PC-3 (cell line): ENCODE data around the gene SEC14L2. TPM values are rescaled to one million over a fixed set of nuclear protein-coding genes. Genes with fewer than 3 reads are reported as not detected.

Experiments used
- ATAC-seq: fragments of 200-7000 bp; cut with Tn5 transposase; 2 replicates; pipeline ENCODE4 v1.9.1; 2020; ENCODE audit warnings: mild to moderate bottlenecking, moderate library complexity
- BruUV-seq: library from RNA; stranded (reverse); fragments of 400-500 nt; replicated peaks from 2 replicates; lab custom pipeline; 2021; lab: Mats Ljungman, UMichigan
- CTCF ChIA-PET: fragments of 300-600 bp; sonication (Branson Sonifier 250); formaldehyde crosslinking; loops from one replicate; lab custom pipeline; 2022; ENCODE audit warnings: antibody characterized with exemption; lab: Charles Lee
- POLR2A ChIA-PET: fragments of 300-600 bp; sonication (Branson Sonifier 250); formaldehyde crosslinking; loops from one replicate; lab custom pipeline; 2022; ENCODE audit warnings: antibody characterized with exemption; ENCODE audit not compliant: unreplicated experiment; lab: Charles Lee
- DNase-seq: peaks from one replicate; pipeline ENCODE4 v3.0.0-alpha.2; 2015
- H2AFZ ChIP-seq: fragments of 300-600 bp; sonication (generic); 2 replicates; pipeline ENCODE4 v1.6.0; 2016; ENCODE audit warnings: antibody characterized with exemption, low read length
- H3F3A ChIP-seq: fragments of 300-600 bp; sonication (generic); one replicate; pipeline ENCODE4 v1.6.0; 2017; ENCODE audit warnings: antibody characterized with exemption, low read length, control low read depth, mild to moderate bottlenecking; ENCODE audit not compliant: unreplicated experiment
- H3K27ac ChIP-seq: fragments of 300-600 bp; sonication (generic); 2 replicates; pipeline ENCODE4 v1.5.1; 2016; ENCODE audit warnings: mild to moderate bottlenecking, low read length
- H3K27me3 ChIP-seq: fragments of 300-600 bp; sonication (generic); 2 replicates; pipeline ENCODE4 v1.6.1; 2016; ENCODE audit warnings: low read length, mixed read lengths
- H3K36me3 ChIP-seq: fragments of 300-600 bp; sonication (generic); 2 replicates; pipeline ENCODE4 v1.6.1; 2016; ENCODE audit warnings: low read depth, mixed run types, low read length, mixed read lengths
- H3K4me1 ChIP-seq: fragments of 300-600 bp; sonication (generic); 2 replicates; pipeline ENCODE4 v1.5.1; 2016; ENCODE audit warnings: low read length; ENCODE audit not compliant: insufficient read depth
- H3K4me2 ChIP-seq: fragments of 300-600 bp; sonication (generic); 2 replicates; pipeline ENCODE4 v1.6.0; 2016; ENCODE audit warnings: low read length
- H3K4me3 ChIP-seq: fragments of 300-600 bp; sonication (generic); 2 replicates; pipeline ENCODE4 v1.5.1; 2016; ENCODE audit warnings: mild to moderate bottlenecking, low read length, mixed read lengths
- H3K79me2 ChIP-seq: fragments of 300-600 bp; sonication (generic); 2 replicates; pipeline ENCODE4 v1.6.1; 2017; ENCODE audit warnings: low read length, mixed read lengths
- H3K9ac ChIP-seq: fragments of 300-600 bp; sonication (generic); 2 replicates; pipeline ENCODE4 v1.6.0; 2016; ENCODE audit warnings: mild to moderate bottlenecking, low read length
- H3K9me2 ChIP-seq: fragments of 300-600 bp; sonication (generic); replicated peaks from 2 replicates; pipeline ENCODE4 v1.6.1; 2016; ENCODE audit warnings: mixed run types, low read length, mixed read lengths
- H3K9me3 ChIP-seq: fragments of 300-600 bp; sonication (generic); 2 replicates; pipeline ENCODE4 v1.6.1; 2016; ENCODE audit warnings: low read length, mixed read lengths
- H4K20me1 ChIP-seq: fragments of 300-600 bp; sonication (generic); 2 replicates; pipeline ENCODE4 v1.6.1; 2016; ENCODE audit warnings: low read length, mixed read lengths
- EZH2 ChIP-seq: fragments of 300-600 bp; sonication (generic); IDR thresholded peaks from one replicate; pipeline ENCODE4 v1.6.1; 2017; ENCODE audit warnings: antibody characterized with exemption, mild to moderate bottlenecking, low read length; ENCODE audit not compliant: unreplicated experiment
- EZH2phosphoT487 ChIP-seq: fragments of 300-600 bp; sonication (generic); IDR thresholded peaks from 2 replicates; pipeline ENCODE4 v1.6.1; 2018; ENCODE audit warnings: mild to moderate bottlenecking, antibody characterized with exemption, low read length, borderline replicate concordance
- intact Hi-C: fragments of 100-400 bp; cut with micrococcal nuclease; formaldehyde crosslinking; loops from 2 replicates; pipeline ENCODE4 v1.9.0; 2023
- total RNA-seq: library from RNA; depleted of rRNA; stranded (reverse); fragments of >200 nt; gene quantifications from 2 replicates; pipeline ENCODE4 v1.2.3, GENCODE V29; 2014
- TF ChIP-seq, protein P1 (sequence below): fragments of 300-600 bp; sonication (generic); conservative IDR thresholded peaks from 2 replicates; pipeline ENCODE4 v1.5.1; 2017; ENCODE audit warnings: antibody characterized with exemption, low read depth, mild to moderate bottlenecking, low read length

The SEC14L2 gene
- total RNA-seq, 1 experiment from 2014 or later = 16.8 TPM

DNA sequence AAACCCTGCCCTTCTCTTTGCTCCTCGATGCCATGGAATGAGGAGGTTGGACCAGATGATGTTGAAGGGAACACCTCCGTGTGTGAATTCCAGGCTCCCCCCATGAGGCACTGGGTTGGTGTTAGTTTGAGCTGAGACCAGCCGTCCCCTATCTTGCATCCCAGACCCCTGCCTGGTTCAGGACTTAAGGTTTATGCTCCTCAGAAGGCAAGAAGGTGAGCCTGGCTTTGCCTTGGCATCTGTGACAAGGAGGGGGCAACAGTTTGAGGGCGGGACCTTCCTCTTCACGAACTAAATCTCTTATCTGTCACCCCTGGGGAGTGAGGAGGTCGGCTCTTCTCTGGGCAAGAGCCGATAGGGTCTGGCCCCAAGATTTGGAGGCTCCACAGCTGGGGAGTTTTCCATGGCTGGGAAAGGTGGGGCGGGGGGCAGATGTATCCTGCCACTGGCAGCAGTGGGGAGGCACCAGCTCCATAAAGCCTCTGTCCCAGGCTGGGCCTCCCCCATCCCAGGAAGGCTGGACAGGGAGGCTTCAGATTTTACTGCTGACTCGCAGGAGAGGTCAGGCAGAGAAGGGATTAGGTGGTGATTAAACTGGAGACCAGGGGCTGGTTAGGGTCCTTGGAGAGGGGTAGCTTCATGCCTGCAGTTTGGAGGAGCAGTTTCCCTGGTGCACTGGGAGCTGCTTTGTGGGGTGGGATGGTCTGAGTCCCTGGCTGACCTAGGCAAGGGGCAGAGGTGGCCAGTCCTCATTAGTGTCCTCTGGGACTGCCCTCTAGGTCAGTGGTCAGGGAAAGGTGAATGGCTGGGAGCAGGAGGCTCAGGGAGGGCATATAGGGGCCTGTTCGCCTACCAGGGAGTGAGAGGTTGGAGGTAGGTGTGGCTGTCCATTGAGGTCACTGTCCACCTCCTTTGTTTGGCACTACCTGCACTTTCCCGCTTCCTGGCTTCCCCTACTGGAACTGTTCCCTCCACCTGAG lies 1.1 kb downstream of the SEC14L2 start:
- TF ChIP-seq, protein P1, sequence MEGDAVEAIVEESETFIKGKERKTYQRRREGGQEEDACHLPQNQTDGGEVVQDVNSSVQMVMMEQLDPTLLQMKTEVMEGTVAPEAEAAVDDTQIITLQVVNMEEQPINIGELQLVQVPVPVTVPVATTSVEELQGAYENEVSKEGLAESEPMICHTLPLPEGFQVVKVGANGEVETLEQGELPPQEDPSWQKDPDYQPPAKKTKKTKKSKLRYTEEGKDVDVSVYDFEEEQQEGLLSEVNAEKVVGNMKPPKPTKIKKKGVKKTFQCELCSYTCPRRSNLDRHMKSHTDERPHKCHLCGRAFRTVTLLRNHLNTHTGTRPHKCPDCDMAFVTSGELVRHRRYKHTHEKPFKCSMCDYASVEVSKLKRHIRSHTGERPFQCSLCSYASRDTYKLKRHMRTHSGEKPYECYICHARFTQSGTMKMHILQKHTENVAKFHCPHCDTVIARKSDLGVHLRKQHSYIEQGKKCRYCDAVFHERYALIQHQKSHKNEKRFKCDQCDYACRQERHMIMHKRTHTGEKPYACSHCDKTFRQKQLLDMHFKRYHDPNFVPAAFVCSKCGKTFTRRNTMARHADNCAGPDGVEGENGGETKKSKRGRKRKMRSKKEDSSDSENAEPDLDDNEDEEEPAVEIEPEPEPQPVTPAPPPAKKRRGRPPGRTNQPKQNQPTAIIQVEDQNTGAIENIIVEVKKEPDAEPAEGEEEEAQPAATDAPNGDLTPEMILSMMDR = no peak
- TF ChIP-seq EZH2phosphoT487 (no peak), EZH2 (no peak)
- Histone ChIP-seq H4K20me1 (peaks cover 6% of the 10 kb centered on the region; the same call in 1 of the 2 replicates), H3K4me2 (peak overlapping the region; percentile 97), H3K9me2 (no peaks in the 10 kb centered on the region), H3K79me2 (peaks cover 25% of the 10 kb centered on the region), H3K27me3 (no peaks in the 10 kb centered on the region), H3K4me1 (peaks cover 8% of the 10 kb centered on the region), H2AFZ (peak overlapping the region; percentile 58), H3K27ac (no peak overlapping the region), H3K9ac (peak overlapping the region; percentile 70), H3K36me3 (no peaks in the 10 kb centered on the region), H3K9me3 (no peaks in the 10 kb centered on the region), H3K4me3 (peak overlapping the region; percentile 87), H3F3A (no peaks in the 10 kb centered on the region)
- ChIA-PET CTCF (interaction anchor here (1.4 kb wide), 1 partner anchor 110 kb away, joined by 3 read pairs; no protein-coding TSS in a partner anchor), POLR2A (interaction anchor here (1.3 kb wide), 1 partner anchor 26 kb away, joined by 5 read pairs; no protein-coding TSS in a partner anchor)
- peak; percentile 8; the same call in 1 of the 2 replicates for ATAC-seq
- DNase-seq = peak; percentile 3
- intact Hi-C loops = no loop called here
- no TSS peak for BruUV-seq

DNA sequence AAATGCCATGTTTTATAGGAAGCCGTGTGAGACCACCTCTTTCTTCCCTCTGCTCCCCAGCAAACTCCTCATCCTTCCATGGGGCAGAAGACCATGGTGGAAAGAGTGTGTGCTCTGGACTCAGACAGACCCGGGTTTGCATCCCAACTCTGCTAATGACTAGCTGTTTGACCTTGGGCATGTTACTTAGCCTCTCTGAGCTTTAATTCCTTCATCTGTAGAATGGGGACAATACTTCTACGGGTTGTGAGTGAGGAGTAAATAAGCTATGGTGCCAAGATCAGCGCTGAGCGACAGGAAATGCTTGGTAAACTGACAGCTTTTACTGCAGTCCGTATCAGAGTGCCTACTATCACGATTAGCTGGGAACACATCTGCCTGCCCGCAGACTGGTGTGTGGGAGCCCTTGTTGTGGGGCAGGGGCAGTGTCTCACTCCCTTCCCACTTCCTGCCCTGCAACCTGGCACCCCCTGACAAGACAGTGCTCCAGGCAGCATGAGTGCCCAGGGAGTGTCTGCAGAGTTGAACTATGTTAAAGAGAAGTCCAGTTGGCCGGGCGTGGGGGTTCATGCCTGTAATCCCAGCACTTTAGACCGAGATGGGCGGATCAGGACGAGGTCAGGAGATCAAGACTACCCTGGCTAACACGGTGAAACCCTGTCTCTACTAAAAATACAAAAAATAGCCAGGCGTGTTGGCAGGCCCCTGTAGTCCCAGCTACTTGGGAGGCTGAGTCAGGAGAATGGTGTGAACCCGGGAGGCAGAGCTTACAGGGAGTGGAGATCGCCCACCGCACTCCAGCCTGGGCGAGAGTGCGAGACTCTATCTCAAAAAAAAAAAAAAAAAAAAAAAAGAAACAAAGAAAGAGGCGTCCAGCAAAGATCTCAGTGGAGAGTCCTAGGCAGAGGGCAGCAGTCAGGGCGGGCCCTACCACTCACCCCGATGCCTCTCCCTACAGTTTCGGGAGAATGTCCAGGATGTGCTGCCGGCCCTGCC lies 2.2 kb downstream of the SEC14L2 start:
- no TSS peak for BruUV-seq
- Histone ChIP-seq H4K20me1 (peaks cover 6% of the 10 kb centered on the region; the same call in 1 of the 2 replicates), H3K36me3 (no peaks in the 10 kb centered on the region), H3K9me3 (no peaks in the 10 kb centered on the region), H3K4me2 (peak overlapping the region; percentile 97), H3F3A (no peaks in the 10 kb centered on the region), H3K4me1 (peaks cover 8% of the 10 kb centered on the region), H3K79me2 (peaks cover 25% of the 10 kb centered on the region), H3K9me2 (no peaks in the 10 kb centered on the region), H3K27me3 (no peaks in the 10 kb centered on the region), H3K4me3 (peak overlapping the region; percentile 87), H3K27ac (no peak overlapping the region), H3K9ac (no peak overlapping the region), H2AFZ (no peak overlapping the region)
- POLR2A ChIA-PET = no interaction called here
- TF ChIP-seq EZH2phosphoT487 (no peak), EZH2 (no peak)
- TF ChIP-seq, protein P1 = no peak
- DNase-seq (no peak), ATAC-seq (no peak)
- intact Hi-C loops = no loop called here
- CTCF ChIA-PET = no interaction called here
